Thymus (tissue), 11 donors: Measurements from ENCODE around the gene IFITM10. TPM values are rescaled to one million over a fixed set of nuclear protein-coding genes. Genes with fewer than 3 reads are reported as not detected.

Experiments used
- DNase-seq, 9 donors: peaks; one replicate each; pipeline ENCODE4 v3.0.0-alpha.2; 2013; ENCODE audit warnings: low spot score in 9 of 9, low read depth in 6 of 9, missing footprints in 1 of 9
- H3K27ac ChIP-seq, 2 donors: one replicate each; pipeline ENCODE4 v1.5.1; 2013; ENCODE audit warnings: control low read depth in 1 of 2, low read depth in 1 of 2, low read length in 1 of 2, mild to moderate bottlenecking in 1 of 2, moderate library complexity in 1 of 2
- H3K27me3 ChIP-seq, 2 donors: one replicate each; pipeline ENCODE4 v1.5.1; 2013; ENCODE audit warnings: low read length in 1 of 2; ENCODE audit not compliant: control insufficient read depth in 2 of 2, insufficient read depth in 1 of 2
- H3K36me3 ChIP-seq, 2 donors: one replicate each; pipeline ENCODE4 v1.5.1; 2013; ENCODE audit warnings: low read length in 1 of 2, mild to moderate bottlenecking in 1 of 2, moderate library complexity in 1 of 2; ENCODE audit not compliant: control insufficient read depth in 2 of 2, insufficient read depth in 2 of 2
- H3K4me1 ChIP-seq, 2 donors: one replicate each; pipeline ENCODE4 v1.5.1; 2013; ENCODE audit warnings: low read length in 2 of 2; ENCODE audit not compliant: control insufficient read depth in 2 of 2, insufficient read depth in 2 of 2
- H3K4me3 ChIP-seq, 2 donors: one replicate each; pipeline ENCODE4 v1.5.1; 2013; ENCODE audit warnings: low read length in 2 of 2, control low read depth in 1 of 2, mild to moderate bottlenecking in 1 of 2
- H3K9me3 ChIP-seq, 2 donors: one replicate each; pipeline ENCODE4 v1.5.1; 2013; ENCODE audit warnings: low read length in 1 of 2, mild to moderate bottlenecking in 1 of 2; ENCODE audit not compliant: control insufficient read depth in 2 of 2, insufficient read depth in 1 of 2
- WGBS: extraction: QIAGEN DNeasy Blood & Tissue Kit; methylation state at CpG from one replicate; pipeline ENCODE4 v1.1.7; 2013; 5-methylcytosine and 5-hydroxymethylcytosine counted together
- polyA plus RNA-seq: library from polyadenylated mRNA; stranded (reverse); fragments of 200-250 nt; gene quantifications from one replicate; pipeline ENCODE4 v1.2.3, GENCODE V29; 2013
- total RNA-seq: library from RNA; stranded (reverse); fragments of 120-200 nt; gene quantifications from one replicate; pipeline ENCODE4 v1.2.4, GENCODE V29; 2013
- donor health status: healthy.

The IFITM10 gene
- total and polyA plus RNA-seq, 2 donors = 0.14 to 0.80 TPM

GRCh38 chr11:1779034-1779805 lies 28.8 kb upstream of the IFITM10 start:
- Histone ChIP-seq H3K4me1 (no peaks in the 10 kb centered on the region), H3K27ac (no peak overlapping the region), H3K27me3 (no peaks in the 10 kb centered on the region)

GRCh38 chr11:1778141-1778911 lies 27.9 kb upstream of the IFITM10 start:
- Histone ChIP-seq H3K27me3 (no peaks in the 10 kb centered on the region), H3K9me3 (peaks cover 0 to 2% of the 10 kb centered on the region in 2 donors), H3K4me1 (peaks cover 0 to 3% of the 10 kb centered on the region in 2 donors), H3K4me3 (no peak overlapping the region), H3K27ac (no peak overlapping the region), H3K36me3 (no peaks in the 10 kb centered on the region)
- DNase-seq = no peak
- 90% methylated on average over 14 of the region's 14 CpGs for WGBS

More at GRCh38 chr11:1779034-1779805, 28.8 kb upstream of the IFITM10 start:
- no peak for DNase-seq
- H3K9me3 ChIP-seq = peaks cover 0 to 2% of the 10 kb centered on the region in 2 donors
- no peaks in the 10 kb centered on the region for H3K36me3 ChIP-seq
- 95% methylated on average over 17 of the region's 17 CpGs for WGBS
- H3K4me3 ChIP-seq = no peak overlapping the region

- Histone ChIP-seq H3K4me3 (no peak overlapping the region), H3K4me1 (peaks cover 0 to 7% of the 10 kb centered on the region in 2 donors), H3K27ac (no peak overlapping the region), H3K9me3 (peaks cover 0 to 2% of the 10 kb centered on the region in 2 donors), H3K27me3 (no peaks in the 10 kb centered on the region), H3K36me3 (no peaks in the 10 kb centered on the region)
- no peak for DNase-seq
- 93% methylated on average over 2 of the region's 2 CpGs for WGBS
Observed at GRCh38 chr11:1777737-1778136, 27.3 kb upstream of the IFITM10 start.

GRCh38 chr11:1776944-1777715 lies 26.7 kb upstream of the IFITM10 start:
- Histone ChIP-seq H3K4me3 (no peak overlapping the region), H3K4me1 (peaks cover 4 to 12% of the 10 kb centered on the region in 2 donors)
- WGBS = 96% methylated on average over 5 of the region's 5 CpGs

GRCh38 chr11:1776331-1776851 lies 26.0 kb upstream of the IFITM10 start:
- 95% methylated on average over 11 of the region's 11 CpGs for WGBS

More at GRCh38 chr11:1776944-1777715, 26.7 kb upstream of the IFITM10 start:
- H3K27me3 ChIP-seq = peaks cover 0 to 4% of the 10 kb centered on the region in 2 donors
- no peaks in the 10 kb centered on the region for H3K36me3 ChIP-seq
- no peak for DNase-seq
- no peak overlapping the region for H3K27ac ChIP-seq
- peaks cover 0 to 2% of the 10 kb centered on the region in 2 donors for H3K9me3 ChIP-seq

GRCh38 chr11:1774886-1775285 lies 24.5 kb upstream of the IFITM10 start:
- peaks cover 4 to 18% of the 10 kb centered on the region in 2 donors for H3K4me1 ChIP-seq
- 93% methylated on average over 12 of the region's 12 CpGs for WGBS
- no peaks in the 10 kb centered on the region for H3K36me3 ChIP-seq
- no peak overlapping the region for H3K4me3 ChIP-seq
- peaks cover 0 to 2% of the 10 kb centered on the region in 2 donors for H3K9me3 ChIP-seq
- no peak for DNase-seq
- H3K27ac ChIP-seq = no peak overlapping the region
- H3K27me3 ChIP-seq = peaks cover 0 to 5% of the 10 kb centered on the region in 2 donors

More at GRCh38 chr11:1776331-1776851, 26.0 kb upstream of the IFITM10 start:
- peaks cover 0 to 5% of the 10 kb centered on the region in 2 donors for H3K27me3 ChIP-seq
- H3K9me3 ChIP-seq = peaks cover 0 to 2% of the 10 kb centered on the region in 2 donors
- no peak overlapping the region for H3K4me3 ChIP-seq
- no peak for DNase-seq
- no peak overlapping the region for H3K27ac ChIP-seq
- peaks cover 4 to 18% of the 10 kb centered on the region in 2 donors for H3K4me1 ChIP-seq
- H3K36me3 ChIP-seq = no peaks in the 10 kb centered on the region

GRCh38 chr11:1773994-1774550 lies 23.7 kb upstream of the IFITM10 start:
- Histone ChIP-seq H3K4me1 (peaks cover 4 to 18% of the 10 kb centered on the region in 2 donors), H3K9me3 (peaks cover 0 to 2% of the 10 kb centered on the region in 2 donors), H3K4me3 (no peak overlapping the region), H3K36me3 (no peaks in the 10 kb centered on the region), H3K27ac (no peak overlapping the region), H3K27me3 (peaks cover 0 to 5% of the 10 kb centered on the region in 2 donors)
- DNase-seq = no peak
- 97% methylated on average over 11 of the region's 11 CpGs for WGBS

- Histone ChIP-seq H3K27ac (no peak overlapping the region), H3K4me1 (peaks cover 4 to 18% of the 10 kb centered on the region in 2 donors), H3K9me3 (peaks cover 0 to 2% of the 10 kb centered on the region in 2 donors), H3K4me3 (no peak overlapping the region), H3K36me3 (no peaks in the 10 kb centered on the region), H3K27me3 (peaks cover 0 to 5% of the 10 kb centered on the region in 2 donors)
- WGBS = 95% methylated on average over 10 of the region's 10 CpGs
- DNase-seq = no peak
Observed at GRCh38 chr11:1773131-1773993, 23.0 kb upstream of the IFITM10 start.
